Hepatocyte (in vitro differentiated cells): ENCODE measurements around the gene SLC35F6. TPM values are rescaled to one million over a fixed set of nuclear protein-coding genes. Genes with fewer than 3 reads are reported as not detected.

Experiments
- DNase-seq: peaks from one replicate; pipeline ENCODE4 v3.0.0-alpha.2; 2016; ENCODE audit warnings: low spot score
- H2AFZ ChIP-seq: fragments of 200-600 bp; sonication (generic); 2 replicates; pipeline ENCODE4 v1.6.0; 2016; ENCODE audit warnings: antibody characterized with exemption, mild to moderate bottlenecking
- H3K27ac ChIP-seq: fragments of 200-600 bp; sonication (generic); 2 replicates; pipeline ENCODE4 v1.5.1; 2016; ENCODE audit warnings: mild to moderate bottlenecking
- H3K27me3 ChIP-seq: fragments of 200-600 bp; sonication (generic); 2 replicates; pipeline ENCODE4 v1.6.1; 2016
- H3K36me3 ChIP-seq: fragments of 200-600 bp; sonication (generic); replicated peaks from 2 replicates; pipeline ENCODE4 v1.5.1; 2016; ENCODE audit warnings: low read depth; ENCODE audit not compliant: insufficient read depth
- H3K4me1 ChIP-seq: fragments of 200-600 bp; sonication (generic); 2 replicates; pipeline ENCODE4 v1.5.1; 2016; ENCODE audit warnings: mild to moderate bottlenecking, moderate library complexity; ENCODE audit not compliant: insufficient read depth
- H3K4me2 ChIP-seq: fragments of 200-600 bp; sonication (generic); 2 replicates; pipeline ENCODE4 v1.6.0; 2016
- H3K4me3 ChIP-seq: fragments of 200-600 bp; sonication (generic); 2 replicates; pipeline ENCODE4 v1.5.1; 2016; ENCODE audit warnings: mild to moderate bottlenecking
- H3K79me2 ChIP-seq: fragments of 200-600 bp; sonication (generic); 2 replicates; pipeline ENCODE4 v1.6.0; 2017; ENCODE audit warnings: mild to moderate bottlenecking
- H3K9me2 ChIP-seq: fragments of 200-600 bp; sonication (generic); replicated peaks from 2 replicates; pipeline ENCODE4 v1.6.0; 2017; ENCODE audit warnings: mild to moderate bottlenecking; ENCODE audit not compliant: insufficient read depth
- H3K9me3 ChIP-seq: fragments of 200-600 bp; sonication (generic); 2 replicates; pipeline ENCODE4 v1.5.1; 2016; ENCODE audit warnings: low read depth, mild to moderate bottlenecking
- H4K20me1 ChIP-seq: fragments of 200-600 bp; sonication (generic); 2 replicates; pipeline ENCODE4 v1.6.0; 2016; ENCODE audit warnings: mild to moderate bottlenecking; ENCODE audit not compliant: insufficient read depth, poor library complexity, severe bottlenecking
- CTCF ChIP-seq: fragments of 200-600 bp; sonication (generic); IDR thresholded peaks from 2 replicates; pipeline ENCODE4 v1.5.1; 2016; ENCODE audit warnings: antibody characterized with exemption, mild to moderate bottlenecking; ENCODE audit not compliant: poor library complexity
- EZH2 ChIP-seq: fragments of 200-600 bp; sonication (generic); IDR thresholded peaks from 2 replicates; pipeline ENCODE4 v1.6.1; 2016; ENCODE audit warnings: antibody characterized with exemption, mild to moderate bottlenecking, borderline replicate concordance
- EZH2phosphoT487 ChIP-seq: fragments of 200-600 bp; sonication (generic); IDR thresholded peaks from one replicate; pipeline ENCODE4 v1.6.1; 2018; ENCODE audit warnings: antibody characterized with exemption, mild to moderate bottlenecking, low read depth, moderate library complexity; ENCODE audit not compliant: unreplicated experiment, severe bottlenecking
- WGBS: methylation state at CpG from one replicate; pipeline ENCODE4 v1.1.6; 2016; ENCODE audit warnings: low lambda C conversion rate; ENCODE audit errors: missing lambda C conversion rate; 5-methylcytosine and 5-hydroxymethylcytosine counted together
- polyA plus RNA-seq: library from polyadenylated mRNA; unstranded; fragments of >200 nt; fragmentation: Nextera tagmentation; extraction: Ambion mirVana; gene quantifications from 2 replicates; pipeline ENCODE4 v1.2.1, GENCODE V29; 2016
- total RNA-seq: library from RNA; depleted of rRNA; stranded (reverse); fragments of >200 nt; gene quantifications from 2 replicates; pipeline ENCODE4 v1.2.3, GENCODE V29; 2014

Gene SLC35F6
- total and polyA plus RNA-seq, 2 experiments from 2014 or later, result 16.6 to 30.2 TPM

GRCh38 chr2:26737221-26737620, 26.9 kb upstream of the SLC35F6 start:
- 68% methylated on average over 4 of the region's 4 CpGs for WGBS
- no peak for DNase-seq
- Histone ChIP-seq H3K4me3 (no peak overlapping the region), H3K79me2 (no peaks in the 10 kb centered on the region), H3K9me2 (no peaks in the 10 kb centered on the region), H3K27me3 (no peaks in the 10 kb centered on the region), H4K20me1 (no peaks in the 10 kb centered on the region), H3K36me3 (no peaks in the 10 kb centered on the region), H3K27ac (no peak overlapping the region), H2AFZ (no peak overlapping the region), H3K4me2 (no peak overlapping the region), H3K9me3 (no peaks in the 10 kb centered on the region), H3K4me1 (no peaks in the 10 kb centered on the region)
- TF ChIP-seq EZH2phosphoT487 (no peak), EZH2 (no peak), CTCF (no peak)

DNA sequence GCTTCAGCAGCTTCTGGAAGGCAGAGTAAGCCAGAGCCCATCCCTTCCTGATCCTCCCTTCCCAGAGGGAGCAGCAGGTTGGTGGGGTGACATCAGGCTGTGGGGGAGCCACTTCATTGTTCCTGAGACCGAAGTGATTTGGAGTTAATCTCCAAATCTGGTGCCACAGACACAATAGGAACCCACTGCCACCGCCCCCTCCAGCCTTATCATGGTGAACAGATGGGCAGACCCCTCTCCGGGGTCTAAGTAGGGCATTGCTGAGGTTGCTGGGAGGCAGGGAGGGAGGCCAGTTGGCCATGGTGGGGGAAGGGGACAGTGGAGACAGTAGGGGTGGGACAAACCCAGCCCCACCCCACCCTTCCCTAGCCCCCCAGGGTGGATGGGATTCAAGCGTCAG, 25.6 kb upstream of the SLC35F6 start:
- H2AFZ ChIP-seq, result no peak overlapping the region
- H3K9me2 ChIP-seq, result no peaks in the 10 kb centered on the region
- H3K4me2 ChIP-seq, result no peak overlapping the region
- no peak overlapping the region for H3K27ac ChIP-seq
- no peaks in the 10 kb centered on the region for H4K20me1 ChIP-seq
- H3K4me3 ChIP-seq, result no peak overlapping the region
- TF ChIP-seq EZH2 (no peak), EZH2phosphoT487 (no peak), CTCF (no peak)
- H3K36me3 ChIP-seq, result no peaks in the 10 kb centered on the region
- no peaks in the 10 kb centered on the region for H3K27me3 ChIP-seq
- no peak for DNase-seq
- WGBS, result 94% methylated on average over 3 of the region's 4 CpGs
- H3K9me3 ChIP-seq, result no peaks in the 10 kb centered on the region
- H3K4me1 ChIP-seq, result no peaks in the 10 kb centered on the region
- no peaks in the 10 kb centered on the region for H3K79me2 ChIP-seq

GRCh38 chr2:26739514-26739913, 24.6 kb upstream of the SLC35F6 start:
- Histone ChIP-seq H3K4me2 (no peak overlapping the region), H3K79me2 (no peaks in the 10 kb centered on the region), H3K4me3 (no peak overlapping the region), H3K36me3 (no peaks in the 10 kb centered on the region), H3K27me3 (no peaks in the 10 kb centered on the region), H3K9me3 (no peaks in the 10 kb centered on the region), H2AFZ (no peak overlapping the region), H3K4me1 (peaks cover 2% of the 10 kb centered on the region), H3K27ac (no peak overlapping the region), H3K9me2 (no peaks in the 10 kb centered on the region), H4K20me1 (no peaks in the 10 kb centered on the region)
- no peak for TF ChIP-seq CTCF
- TF ChIP-seq EZH2, result no peak
- TF ChIP-seq EZH2phosphoT487, result no peak
- no peak for DNase-seq
- WGBS, result 97% methylated on average over 7 of the region's 7 CpGs

GRCh38 chr2:26740346-26740745, 23.7 kb upstream of the SLC35F6 start:
- Histone ChIP-seq H3K27me3 (no peaks in the 10 kb centered on the region), H3K36me3 (no peaks in the 10 kb centered on the region), H4K20me1 (no peaks in the 10 kb centered on the region), H3K9me3 (no peaks in the 10 kb centered on the region), H3K9me2 (no peaks in the 10 kb centered on the region), H3K4me2 (no peak overlapping the region), H2AFZ (no peak overlapping the region), H3K4me3 (no peak overlapping the region), H3K4me1 (peaks cover 4% of the 10 kb centered on the region), H3K79me2 (no peaks in the 10 kb centered on the region), H3K27ac (no peak overlapping the region)
- DNase-seq, result no peak
- WGBS, result 79% methylated on average over 6 of the region's 6 CpGs
- TF ChIP-seq CTCF, result no peak
- TF ChIP-seq EZH2phosphoT487, result no peak
- no peak for TF ChIP-seq EZH2
